ENCODE data around the gene CTBP2. TPM values are rescaled to one million over a fixed set of nuclear protein-coding genes. Genes with fewer than 3 reads are reported as not detected.

The CTBP2 gene
- total and polyA plus RNA-seq, 4 donors: 3.4 to 59.2 (median 5.5) TPM

- no peak for DNase-seq (ENCODE audit: low spot score)
- TF ChIP-seq EGR1 (IDR thresholded peaks at IDR 0.05; ENCODE audit: low read depth in 2 of 2) (no peak), GABPA (IDR thresholded peaks at IDR 0.05 in 1 of 2, conservative IDR thresholded peaks at IDR 0.05 in 1 of 2) (no peak), HNF4G (IDR thresholded peaks at IDR 0.05) (no peak), MAX (IDR thresholded peaks at IDR 0.05) (no peak), YY1 (IDR thresholded peaks at IDR 0.05) (no peak), FOXA2 (IDR thresholded peaks at IDR 0.05) (no peak), RAD21 (IDR thresholded peaks at IDR 0.05) (no peak), SP1 (IDR thresholded peaks at IDR 0.05) (no peak), JUND (IDR thresholded peaks at IDR 0.05) (no peak)
- TF ChIP-seq, protein P1, sequence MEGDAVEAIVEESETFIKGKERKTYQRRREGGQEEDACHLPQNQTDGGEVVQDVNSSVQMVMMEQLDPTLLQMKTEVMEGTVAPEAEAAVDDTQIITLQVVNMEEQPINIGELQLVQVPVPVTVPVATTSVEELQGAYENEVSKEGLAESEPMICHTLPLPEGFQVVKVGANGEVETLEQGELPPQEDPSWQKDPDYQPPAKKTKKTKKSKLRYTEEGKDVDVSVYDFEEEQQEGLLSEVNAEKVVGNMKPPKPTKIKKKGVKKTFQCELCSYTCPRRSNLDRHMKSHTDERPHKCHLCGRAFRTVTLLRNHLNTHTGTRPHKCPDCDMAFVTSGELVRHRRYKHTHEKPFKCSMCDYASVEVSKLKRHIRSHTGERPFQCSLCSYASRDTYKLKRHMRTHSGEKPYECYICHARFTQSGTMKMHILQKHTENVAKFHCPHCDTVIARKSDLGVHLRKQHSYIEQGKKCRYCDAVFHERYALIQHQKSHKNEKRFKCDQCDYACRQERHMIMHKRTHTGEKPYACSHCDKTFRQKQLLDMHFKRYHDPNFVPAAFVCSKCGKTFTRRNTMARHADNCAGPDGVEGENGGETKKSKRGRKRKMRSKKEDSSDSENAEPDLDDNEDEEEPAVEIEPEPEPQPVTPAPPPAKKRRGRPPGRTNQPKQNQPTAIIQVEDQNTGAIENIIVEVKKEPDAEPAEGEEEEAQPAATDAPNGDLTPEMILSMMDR (IDR thresholded peaks at IDR 0.05; ENCODE audit: low read depth, low read length, missing input control): no peak
- TF ChIP-seq, protein P2, sequence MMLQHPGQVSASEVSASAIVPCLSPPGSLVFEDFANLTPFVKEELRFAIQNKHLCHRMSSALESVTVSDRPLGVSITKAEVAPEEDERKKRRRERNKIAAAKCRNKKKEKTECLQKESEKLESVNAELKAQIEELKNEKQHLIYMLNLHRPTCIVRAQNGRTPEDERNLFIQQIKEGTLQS (IDR thresholded peaks at IDR 0.05): no peak
- Histone ChIP-seq H3K36me3 (ENCODE audit: control insufficient read depth in 4 of 4, insufficient read depth in 3 of 4, low read depth in 1 of 4, low read length in 3 of 4) (no peaks in the 10 kb centered on the region), H3K27ac (ENCODE audit: low read depth in 1 of 2, low read length in 2 of 2) (no peak overlapping the region), H3K4me3 (ENCODE audit: low read depth in 1 of 3, low read length in 3 of 3) (no peak overlapping the region), H3K4me1 (ENCODE audit: control insufficient read depth in 4 of 4, insufficient read depth in 4 of 4, low read length in 3 of 4) (peaks cover 0 to 4% (median 2%) of the 10 kb centered on the region in 4 donors), H3K9me3 (ENCODE audit: control insufficient read depth in 4 of 4, low read length in 3 of 4) (peaks cover 0 to 2% (median 0%) of the 10 kb centered on the region in 4 donors), H3K9ac (ENCODE audit: low read depth in 1 of 2, low read length in 2 of 2) (no peak overlapping the region), H3K27me3 (ENCODE audit: control insufficient read depth in 4 of 4, insufficient read depth in 4 of 4, low read length in 3 of 4) (no peaks in the 10 kb centered on the region)
- WGBS: 89% methylated on average over 19 of the region's 19 CpGs
Observed at GRCh38 chr10:125014836-125015355, 145.5 kb downstream of the CTBP2 start.

- no peak for DNase-seq (ENCODE audit: low spot score)
- Histone ChIP-seq H3K36me3 (ENCODE audit: control insufficient read depth in 4 of 4, insufficient read depth in 3 of 4, low read depth in 1 of 4, low read length in 3 of 4) (no peaks in the 10 kb centered on the region), H3K27ac (ENCODE audit: low read depth in 1 of 2, low read length in 2 of 2) (no peak overlapping the region), H3K9ac (ENCODE audit: low read depth in 1 of 2, low read length in 2 of 2) (no peak overlapping the region), H3K27me3 (ENCODE audit: control insufficient read depth in 4 of 4, insufficient read depth in 4 of 4, low read length in 3 of 4) (no peaks in the 10 kb centered on the region), H3K4me1 (ENCODE audit: control insufficient read depth in 4 of 4, insufficient read depth in 4 of 4, low read length in 3 of 4) (peaks cover 0 to 4% (median 2%) of the 10 kb centered on the region in 4 donors), H3K9me3 (ENCODE audit: control insufficient read depth in 4 of 4, low read length in 3 of 4) (no peaks in the 10 kb centered on the region), H3K4me3 (ENCODE audit: low read depth in 1 of 3, low read length in 3 of 3) (no peak overlapping the region)
- WGBS: 77% methylated on average over 20 of the region's 20 CpGs
- TF ChIP-seq FOXA1 (IDR thresholded peaks at IDR 0.05) (no peak), JUND (IDR thresholded peaks at IDR 0.05) (no peak), MAX (IDR thresholded peaks at IDR 0.05) (no peak), EGR1 (IDR thresholded peaks at IDR 0.05; ENCODE audit: low read depth in 2 of 2) (no peak), GABPA (IDR thresholded peaks at IDR 0.05 in 1 of 2, conservative IDR thresholded peaks at IDR 0.05 in 1 of 2) (no peak), REST (IDR thresholded peaks at IDR 0.05) (no peak), FOXA2 (IDR thresholded peaks at IDR 0.05) (no peak), RXRA (IDR thresholded peaks at IDR 0.05) (no peak), RAD21 (IDR thresholded peaks at IDR 0.05) (no peak), NR2F2 (IDR thresholded peaks at IDR 0.05) (no peak), YY1 (IDR thresholded peaks at IDR 0.05) (no peak), ZBTB33 (IDR thresholded peaks at IDR 0.05) (no peak)
- TF ChIP-seq, protein P2 (IDR thresholded peaks at IDR 0.05): no peak
Observed at GRCh38 chr10:125014086-125014830, 146.1 kb downstream of the CTBP2 start.
